A673 (cell line): ENCODE measurements around the gene SLC24A4. TPM values are rescaled to one million over a fixed set of nuclear protein-coding genes. Genes with fewer than 3 reads are reported as not detected.

Experiments used
- BruUV-seq: library from RNA; stranded (reverse); fragments of 400-500 nt; replicated peaks from 2 replicates; lab custom pipeline; 2021; lab: Mats Ljungman, UMichigan
- CTCF ChIA-PET: fragments of 300-600 bp; sonication (Branson Sonifier 250); formaldehyde crosslinking; loops from one replicate; lab custom pipeline; 2022; ENCODE audit warnings: antibody characterized with exemption; lab: Charles Lee
- POLR2A ChIA-PET: fragments of 300-600 bp; sonication (Branson Sonifier 250); formaldehyde crosslinking; loops from one replicate; lab custom pipeline; 2022; ENCODE audit warnings: antibody characterized with exemption; ENCODE audit not compliant: low non-redundant PET; lab: Charles Lee
- DNase-seq: peaks from one replicate; pipeline ENCODE4 v3.0.0-alpha.2; 2015; ENCODE audit warnings: low spot score
- H3K27ac ChIP-seq: fragments of 200-600 bp; sonication (generic); 2 replicates; pipeline ENCODE4 v1.5.1; 2016; ENCODE audit warnings: mixed run types, low read depth, mild to moderate bottlenecking, mixed read lengths, antibody characterized with exemption, low read length; ENCODE audit not compliant: poor library complexity, severe bottlenecking
- H3K27me3 ChIP-seq: fragments of 200-600 bp; sonication (generic); replicated peaks from 2 replicates; pipeline ENCODE4 v1.6.1; 2017; ENCODE audit warnings: mixed run types, low read depth, mild to moderate bottlenecking, mixed read lengths, antibody characterized with exemption, low read length; ENCODE audit not compliant: insufficient read depth, poor library complexity
- H3K36me3 ChIP-seq: fragments of 200-600 bp; sonication (generic); 2 replicates; pipeline ENCODE4 v1.6.1; 2016; ENCODE audit warnings: mixed run types, mild to moderate bottlenecking, mixed read lengths, antibody characterized with exemption, low read length; ENCODE audit not compliant: insufficient read depth, poor library complexity, severe bottlenecking
- H3K4me1 ChIP-seq: fragments of 200-600 bp; sonication (generic); 2 replicates; pipeline ENCODE4 v1.6.1; 2017; ENCODE audit warnings: mixed run types, mild to moderate bottlenecking, mixed read lengths, antibody characterized with exemption, low read length; ENCODE audit not compliant: insufficient read depth, poor library complexity, severe bottlenecking
- H3K4me3 ChIP-seq: fragments of 200-600 bp; sonication (generic); 2 replicates; pipeline ENCODE4 v1.5.1; 2016; ENCODE audit warnings: low read depth, mixed run types, mild to moderate bottlenecking, mixed read lengths, low read length; ENCODE audit not compliant: poor library complexity, severe bottlenecking
- H3K9me3 ChIP-seq: fragments of 200-600 bp; sonication (generic); 2 replicates; pipeline ENCODE4 v1.6.1; 2016; ENCODE audit warnings: mixed run types, low read depth, mild to moderate bottlenecking, mixed read lengths, antibody characterized with exemption, low read length; ENCODE audit not compliant: poor library complexity, severe bottlenecking
- EZH2 ChIP-seq: fragments of 200-600 bp; sonication (generic); IDR thresholded peaks from 2 replicates; pipeline ENCODE4 v1.6.1; 2017; ENCODE audit warnings: borderline replicate concordance, low read depth, mild to moderate bottlenecking, mixed read lengths, antibody characterized with exemption, low read length; ENCODE audit not compliant: poor library complexity, severe bottlenecking
- intact Hi-C: fragments of 100-400 bp; cut with micrococcal nuclease; formaldehyde crosslinking; loops from one replicate; pipeline ENCODE4 v1.10.0; 2022; ENCODE audit not compliant: unreplicated experiment
- total RNA-seq: library from RNA; stranded (reverse); gene quantifications from 2 replicates; pipeline ENCODE4 v1.2.3, GENCODE V29; 2021
- TF ChIP-seq, protein P1 (sequence below): fragments of 300-800, 200-600 bp; sonication (generic); conservative IDR thresholded peaks from 2 replicates; pipeline ENCODE4 v1.5.1; 2017; ENCODE audit warnings: low read depth, mild to moderate bottlenecking, antibody characterized with exemption, low read length, moderate library complexity, mixed read lengths

SLC24A4 gene
- total RNA-seq, 1 experiment from 2014 or later = 0.15 TPM

DNA sequence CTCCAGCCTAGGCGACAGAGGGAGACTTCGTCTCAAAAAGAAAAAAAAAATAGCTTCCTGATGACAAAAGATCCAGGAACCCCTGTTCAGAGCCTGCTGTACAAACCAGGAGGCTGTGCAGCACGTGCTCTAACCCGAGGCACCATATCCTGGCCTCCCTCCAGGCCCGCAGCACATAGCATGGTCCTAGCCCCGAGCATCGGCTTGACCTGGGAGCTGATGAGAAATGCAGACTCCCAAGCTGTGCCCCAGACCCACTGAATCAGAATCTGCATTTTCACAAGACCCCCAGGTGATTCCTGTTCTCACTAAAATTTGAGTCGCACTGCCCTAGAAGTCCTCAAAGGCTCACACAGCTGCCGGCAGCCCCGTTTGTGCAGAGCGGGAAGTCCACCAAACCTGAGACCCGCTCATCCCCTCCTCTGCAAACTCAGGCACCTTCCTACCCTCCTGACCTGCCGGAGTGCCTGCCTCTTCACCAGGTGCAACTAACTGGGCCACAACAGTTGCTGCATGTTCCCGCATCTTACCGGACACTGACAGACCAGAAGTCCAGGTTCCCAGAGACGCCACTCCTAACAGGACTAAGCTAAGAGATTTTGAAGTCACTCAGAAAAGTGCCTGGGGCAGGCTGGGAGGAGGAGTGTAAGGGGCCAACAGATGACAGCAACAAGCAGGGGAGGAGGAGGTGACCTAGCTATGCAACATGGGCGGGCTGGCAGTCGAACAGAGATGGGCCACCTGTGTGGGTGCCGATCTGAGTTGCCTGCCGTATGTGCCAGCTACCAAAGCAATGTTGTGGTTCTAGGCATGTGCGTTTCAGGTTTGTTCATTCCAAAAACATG, 166.7 kb downstream of the SLC24A4 start:
- Histone ChIP-seq H3K27me3 (no peaks in the 10 kb centered on the region), H3K4me3 (no peak overlapping the region), H3K4me1 (no peaks in the 10 kb centered on the region), H3K36me3 (no peaks in the 10 kb centered on the region), H3K27ac (no peak overlapping the region), H3K9me3 (no peaks in the 10 kb centered on the region)
- ChIA-PET POLR2A (no interaction called here), CTCF (interaction anchor here (0.5 kb wide), 1 partner anchor 199 kb away, joined by 3 read pairs; no protein-coding TSS in a partner anchor)
- intact Hi-C loops = no loop called here
- no peak for DNase-seq
- BruUV-seq = no TSS peak
- TF ChIP-seq, protein P1, sequence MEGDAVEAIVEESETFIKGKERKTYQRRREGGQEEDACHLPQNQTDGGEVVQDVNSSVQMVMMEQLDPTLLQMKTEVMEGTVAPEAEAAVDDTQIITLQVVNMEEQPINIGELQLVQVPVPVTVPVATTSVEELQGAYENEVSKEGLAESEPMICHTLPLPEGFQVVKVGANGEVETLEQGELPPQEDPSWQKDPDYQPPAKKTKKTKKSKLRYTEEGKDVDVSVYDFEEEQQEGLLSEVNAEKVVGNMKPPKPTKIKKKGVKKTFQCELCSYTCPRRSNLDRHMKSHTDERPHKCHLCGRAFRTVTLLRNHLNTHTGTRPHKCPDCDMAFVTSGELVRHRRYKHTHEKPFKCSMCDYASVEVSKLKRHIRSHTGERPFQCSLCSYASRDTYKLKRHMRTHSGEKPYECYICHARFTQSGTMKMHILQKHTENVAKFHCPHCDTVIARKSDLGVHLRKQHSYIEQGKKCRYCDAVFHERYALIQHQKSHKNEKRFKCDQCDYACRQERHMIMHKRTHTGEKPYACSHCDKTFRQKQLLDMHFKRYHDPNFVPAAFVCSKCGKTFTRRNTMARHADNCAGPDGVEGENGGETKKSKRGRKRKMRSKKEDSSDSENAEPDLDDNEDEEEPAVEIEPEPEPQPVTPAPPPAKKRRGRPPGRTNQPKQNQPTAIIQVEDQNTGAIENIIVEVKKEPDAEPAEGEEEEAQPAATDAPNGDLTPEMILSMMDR = no peak
- TF ChIP-seq EZH2 = no peak

DNA sequence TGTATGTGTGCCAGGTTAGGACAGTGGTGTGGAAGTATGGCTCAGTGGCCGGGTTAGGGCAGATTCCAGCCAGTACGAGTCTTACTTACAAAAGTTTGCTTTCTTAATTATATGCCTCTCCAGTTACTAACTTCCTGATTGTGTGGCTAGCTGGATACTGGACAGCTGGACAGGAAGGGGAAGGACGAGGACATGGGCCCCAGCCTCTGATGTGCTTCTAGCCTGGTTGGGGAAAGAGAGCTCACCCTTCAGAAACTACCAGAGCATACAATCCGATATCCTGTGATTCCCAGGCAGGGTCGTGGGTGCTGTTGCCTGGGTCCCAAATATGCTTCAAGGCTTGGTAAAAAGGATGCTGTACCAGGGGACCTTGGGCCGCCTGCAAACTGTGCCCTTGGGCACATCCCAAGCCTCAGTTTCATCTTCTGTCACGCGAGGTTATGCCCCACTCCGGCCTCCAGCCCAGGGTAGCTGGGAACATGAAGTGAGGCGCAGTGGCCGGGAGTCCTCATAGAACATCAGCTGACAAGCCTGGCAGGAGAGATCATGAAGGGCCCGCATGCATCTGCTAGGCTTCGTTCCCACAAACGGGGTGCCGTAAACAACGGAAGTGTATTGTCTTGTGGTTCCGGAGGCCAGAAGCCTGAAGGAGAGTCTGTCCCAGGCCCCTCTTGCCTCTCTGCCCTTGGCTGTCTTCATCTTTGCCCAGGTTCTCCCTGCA, 167.4 kb downstream of the SLC24A4 start:
- DNase-seq = no peak
- no TSS peak for BruUV-seq
- H3K9me3 ChIP-seq = no peaks in the 10 kb centered on the region
- TF ChIP-seq EZH2 = no peak
- POLR2A ChIA-PET = no interaction called here
- no peaks in the 10 kb centered on the region for H3K36me3 ChIP-seq
- no peaks in the 10 kb centered on the region for H3K27me3 ChIP-seq
- H3K4me3 ChIP-seq = no peak overlapping the region
- no peak overlapping the region for H3K27ac ChIP-seq
- H3K4me1 ChIP-seq = no peaks in the 10 kb centered on the region
- intact Hi-C loops = no loop called here
- CTCF ChIA-PET = interaction anchor here (0.5 kb wide), 1 partner anchor 198 kb away, joined by 3 read pairs; no protein-coding TSS in a partner anchor

DNA sequence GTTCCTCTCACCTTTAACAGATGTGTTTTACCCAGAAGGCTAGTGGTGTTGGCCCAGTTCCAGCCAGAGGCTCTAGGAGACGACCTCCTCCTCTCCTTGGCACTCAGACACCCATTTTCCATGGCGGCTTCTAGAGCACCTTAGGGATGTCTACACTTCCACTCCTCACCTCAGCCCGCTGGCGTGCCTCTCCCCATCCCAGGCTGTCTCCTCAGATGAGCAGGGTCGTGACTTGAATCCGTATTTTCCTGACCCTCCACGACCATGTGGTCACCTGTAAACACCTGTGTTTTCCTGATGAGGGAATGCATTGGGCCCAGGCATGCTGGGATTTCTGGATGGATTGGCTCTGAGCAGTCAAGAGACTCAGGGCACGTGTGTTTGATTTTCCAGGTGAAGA, 168.8 kb downstream of the SLC24A4 start:
- no TSS peak for BruUV-seq
- no peak for DNase-seq
- intact Hi-C loops = no loop called here

More for the DNA sequence above, 168.8 kb downstream of the SLC24A4 start:
- H3K27me3 ChIP-seq = no peaks in the 10 kb centered on the region
- TF ChIP-seq EZH2 = no peak
- TF ChIP-seq, protein P1 = no peak
- H3K36me3 ChIP-seq = no peaks in the 10 kb centered on the region
- no peaks in the 10 kb centered on the region for H3K9me3 ChIP-seq
- no peak overlapping the region for H3K27ac ChIP-seq
- no peak overlapping the region for H3K4me3 ChIP-seq
- CTCF ChIA-PET = no interaction called here
- H3K4me1 ChIP-seq = no peaks in the 10 kb centered on the region
- POLR2A ChIA-PET = no interaction called here
